Measurements from ENCODE around the gene ATAD2B. TPM values are rescaled to one million over a fixed set of nuclear protein-coding genes. Genes with fewer than 3 reads are reported as not detected.

The ATAD2B gene
- polyA plus RNA-seq, 1 of the 3 experiments (the other 2 are of a cell fraction) = 1.3 TPM

DNA sequence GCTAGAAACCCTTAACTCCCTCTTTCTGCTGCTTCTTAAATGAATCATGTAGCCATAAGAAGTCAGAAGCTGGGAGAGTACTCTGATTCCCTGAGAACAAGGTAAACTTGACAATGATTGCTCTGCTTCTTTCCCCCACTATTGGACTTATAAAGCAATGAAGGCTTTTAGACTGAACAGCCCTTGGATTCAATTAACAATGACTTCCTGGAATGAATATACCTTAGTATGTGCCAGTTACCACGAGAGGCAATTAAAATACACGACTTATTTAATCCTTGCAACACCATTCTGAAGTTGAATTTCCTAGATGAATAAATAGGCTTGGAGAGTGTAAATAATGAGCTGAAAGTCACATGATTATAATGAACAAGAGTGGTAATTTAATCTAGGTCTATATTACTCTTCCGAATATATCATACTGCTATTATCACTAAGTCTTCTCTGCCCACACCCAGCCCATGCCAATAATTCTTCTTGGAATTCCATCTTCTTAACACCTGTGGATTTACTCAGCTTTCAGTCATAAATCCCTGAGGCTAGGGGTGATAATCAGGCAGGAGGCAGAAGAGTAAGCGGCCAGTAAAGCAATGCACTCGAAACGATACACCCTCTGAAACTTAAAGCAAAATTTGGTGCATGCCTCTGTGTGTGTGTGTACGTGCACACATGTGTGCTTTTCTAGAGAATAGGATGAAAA is 170.2 kb downstream of the ATAD2B start (continued):
- TF ChIP-seq, protein P1, sequence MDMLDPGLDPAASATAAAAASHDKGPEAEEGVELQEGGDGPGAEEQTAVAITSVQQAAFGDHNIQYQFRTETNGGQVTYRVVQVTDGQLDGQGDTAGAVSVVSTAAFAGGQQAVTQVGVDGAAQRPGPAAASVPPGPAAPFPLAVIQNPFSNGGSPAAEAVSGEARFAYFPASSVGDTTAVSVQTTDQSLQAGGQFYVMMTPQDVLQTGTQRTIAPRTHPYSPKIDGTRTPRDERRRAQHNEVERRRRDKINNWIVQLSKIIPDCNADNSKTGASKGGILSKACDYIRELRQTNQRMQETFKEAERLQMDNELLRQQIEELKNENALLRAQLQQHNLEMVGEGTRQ (IDR thresholded peaks at IDR 0.05; ENCODE audit: borderline replicate concordance, low read depth, low read length) = no peak

DNA sequence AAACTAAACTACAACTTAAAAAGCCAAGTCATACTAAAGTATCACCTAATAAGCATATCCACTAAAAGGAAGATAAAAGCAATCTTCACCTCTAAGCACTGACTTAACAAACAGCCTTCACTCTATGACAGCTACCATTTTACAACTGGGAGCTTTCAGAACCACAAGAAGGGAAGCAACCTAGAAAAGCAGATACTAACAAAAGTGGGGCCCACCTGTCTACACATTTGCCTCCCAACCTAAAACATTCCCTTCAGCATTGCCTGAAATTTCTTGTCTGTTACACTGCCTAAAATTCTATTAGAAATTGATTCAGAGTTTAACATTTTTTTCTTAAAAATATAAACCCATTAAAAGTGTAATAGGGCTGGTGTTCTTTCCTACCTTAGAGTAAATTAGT is 172.0 kb downstream of the ATAD2B start:
- no peak overlapping the region for H3K27ac ChIP-seq (ENCODE audit: low read depth in 2 of 2, low read length in 1 of 2)
- H3K4me1 ChIP-seq (ENCODE audit: control insufficient read depth in 1 of 2, insufficient read depth in 2 of 2, low read depth in 1 of 2, low read length in 1 of 2) = peaks cover 8 to 38% of the 10 kb centered on the region in 2 experiments; a peak in 3 of 4 replicates
- no peaks in the 10 kb centered on the region for H4K20me1 ChIP-seq (ENCODE audit: insufficient read depth)
- TF ChIP-seq TAF1 (IDR thresholded peaks at IDR 0.05; ENCODE audit: borderline replicate concordance, low read depth, low read length) (no peak), MEF2A (IDR thresholded peaks at IDR 0.05; ENCODE audit: borderline replicate concordance, low read depth) (no peak), FOXJ3 (CRISPR knock-in tag; IDR thresholded peaks at IDR 0.05) (no peak), TEAD4 (IDR thresholded peaks at IDR 0.05; ENCODE audit: borderline replicate concordance, insufficient read depth) (no peak), YY1 (IDR thresholded peaks at IDR 0.05; ENCODE audit: low read depth) (no peak), GABPA (IDR thresholded peaks at IDR 0.05; ENCODE audit: low read depth) (no peak), JUND (IDR thresholded peaks at IDR 0.05) (no peak)
- TF ChIP-seq, protein P2, sequence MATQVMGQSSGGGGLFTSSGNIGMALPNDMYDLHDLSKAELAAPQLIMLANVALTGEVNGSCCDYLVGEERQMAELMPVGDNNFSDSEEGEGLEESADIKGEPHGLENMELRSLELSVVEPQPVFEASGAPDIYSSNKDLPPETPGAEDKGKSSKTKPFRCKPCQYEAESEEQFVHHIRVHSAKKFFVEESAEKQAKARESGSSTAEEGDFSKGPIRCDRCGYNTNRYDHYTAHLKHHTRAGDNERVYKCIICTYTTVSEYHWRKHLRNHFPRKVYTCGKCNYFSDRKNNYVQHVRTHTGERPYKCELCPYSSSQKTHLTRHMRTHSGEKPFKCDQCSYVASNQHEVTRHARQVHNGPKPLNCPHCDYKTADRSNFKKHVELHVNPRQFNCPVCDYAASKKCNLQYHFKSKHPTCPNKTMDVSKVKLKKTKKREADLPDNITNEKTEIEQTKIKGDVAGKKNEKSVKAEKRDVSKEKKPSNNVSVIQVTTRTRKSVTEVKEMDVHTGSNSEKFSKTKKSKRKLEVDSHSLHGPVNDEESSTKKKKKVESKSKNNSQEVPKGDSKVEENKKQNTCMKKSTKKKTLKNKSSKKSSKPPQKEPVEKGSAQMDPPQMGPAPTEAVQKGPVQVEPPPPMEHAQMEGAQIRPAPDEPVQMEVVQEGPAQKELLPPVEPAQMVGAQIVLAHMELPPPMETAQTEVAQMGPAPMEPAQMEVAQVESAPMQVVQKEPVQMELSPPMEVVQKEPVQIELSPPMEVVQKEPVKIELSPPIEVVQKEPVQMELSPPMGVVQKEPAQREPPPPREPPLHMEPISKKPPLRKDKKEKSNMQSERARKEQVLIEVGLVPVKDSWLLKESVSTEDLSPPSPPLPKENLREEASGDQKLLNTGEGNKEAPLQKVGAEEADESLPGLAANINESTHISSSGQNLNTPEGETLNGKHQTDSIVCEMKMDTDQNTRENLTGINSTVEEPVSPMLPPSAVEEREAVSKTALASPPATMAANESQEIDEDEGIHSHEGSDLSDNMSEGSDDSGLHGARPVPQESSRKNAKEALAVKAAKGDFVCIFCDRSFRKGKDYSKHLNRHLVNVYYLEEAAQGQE (IDR thresholded peaks at IDR 0.05; ENCODE audit: low read depth, low read length) = no peak
- TF ChIP-seq, protein P3, sequence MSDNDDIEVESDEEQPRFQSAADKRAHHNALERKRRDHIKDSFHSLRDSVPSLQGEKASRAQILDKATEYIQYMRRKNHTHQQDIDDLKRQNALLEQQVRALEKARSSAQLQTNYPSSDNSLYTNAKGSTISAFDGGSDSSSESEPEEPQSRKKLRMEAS (IDR thresholded peaks at IDR 0.05; ENCODE audit: low read depth) = no peak
- no peaks in the 10 kb centered on the region for H3K27me3 ChIP-seq (ENCODE audit: insufficient read depth)
- no peaks in the 10 kb centered on the region for H3K9me2 ChIP-seq
- CTCF ChIA-PET = no interaction called here
- no peak overlapping the region for H3K4me3 ChIP-seq (ENCODE audit: low read depth in 2 of 2, low read length in 1 of 2)
- H3K79me2 ChIP-seq (ENCODE audit: insufficient read depth) = no peaks in the 10 kb centered on the region
- H3K36me3 ChIP-seq (replicated peaks in 1 of 2; ENCODE audit: control insufficient read depth in 1 of 2, insufficient read depth in 2 of 2, low read length in 1 of 2) = peaks cover 31 to 66% of the 10 kb centered on the region in 2 experiments
- no peak overlapping the region for H3K4me2 ChIP-seq
- POLR2A ChIA-PET = no interaction called here
- H3K9me3 ChIP-seq = no peaks in the 10 kb centered on the region
- no peak overlapping the region for H2AFZ ChIP-seq (ENCODE audit: low read depth)
- peaks cover 25% of the 10 kb centered on the region for H3F3A ChIP-seq (replicated peaks; ENCODE audit: insufficient read depth)
- no peak for DNase-seq
- no peak overlapping the region for H3K9ac ChIP-seq
